ENCODE measurements around the gene RAVER2.
"Not testable (repeated sequence)": the region's sequence is repeated elsewhere in the genome, so short reads cannot be mapped to it uniquely, and the experiment has no call there.

RAVER2 gene

DNA sequence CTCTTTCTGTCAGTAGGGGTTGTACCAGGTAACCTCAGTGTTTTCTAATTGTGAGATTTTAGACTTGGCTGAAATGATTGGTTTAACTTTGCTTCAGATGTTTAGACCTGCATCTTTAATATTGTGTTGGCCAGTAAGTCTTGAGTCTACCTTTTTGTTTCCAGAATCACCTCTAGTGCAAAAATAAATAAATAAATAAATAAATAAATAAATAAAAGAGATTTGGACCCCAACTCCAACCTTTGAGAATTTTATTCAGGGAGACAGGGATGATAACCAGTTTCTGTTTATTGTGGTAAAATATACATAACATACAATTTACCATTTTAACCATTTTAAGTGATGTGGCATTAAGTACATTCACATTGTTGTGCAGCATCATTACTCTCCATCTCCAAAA, 64.4 kb downstream of the RAVER2 start:
- TF ChIP-seq, protein P1, sequence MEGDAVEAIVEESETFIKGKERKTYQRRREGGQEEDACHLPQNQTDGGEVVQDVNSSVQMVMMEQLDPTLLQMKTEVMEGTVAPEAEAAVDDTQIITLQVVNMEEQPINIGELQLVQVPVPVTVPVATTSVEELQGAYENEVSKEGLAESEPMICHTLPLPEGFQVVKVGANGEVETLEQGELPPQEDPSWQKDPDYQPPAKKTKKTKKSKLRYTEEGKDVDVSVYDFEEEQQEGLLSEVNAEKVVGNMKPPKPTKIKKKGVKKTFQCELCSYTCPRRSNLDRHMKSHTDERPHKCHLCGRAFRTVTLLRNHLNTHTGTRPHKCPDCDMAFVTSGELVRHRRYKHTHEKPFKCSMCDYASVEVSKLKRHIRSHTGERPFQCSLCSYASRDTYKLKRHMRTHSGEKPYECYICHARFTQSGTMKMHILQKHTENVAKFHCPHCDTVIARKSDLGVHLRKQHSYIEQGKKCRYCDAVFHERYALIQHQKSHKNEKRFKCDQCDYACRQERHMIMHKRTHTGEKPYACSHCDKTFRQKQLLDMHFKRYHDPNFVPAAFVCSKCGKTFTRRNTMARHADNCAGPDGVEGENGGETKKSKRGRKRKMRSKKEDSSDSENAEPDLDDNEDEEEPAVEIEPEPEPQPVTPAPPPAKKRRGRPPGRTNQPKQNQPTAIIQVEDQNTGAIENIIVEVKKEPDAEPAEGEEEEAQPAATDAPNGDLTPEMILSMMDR (IDR thresholded peaks at IDR 0.05; ENCODE audit: low read depth, low read length, missing control alignments): no peak

DNA sequence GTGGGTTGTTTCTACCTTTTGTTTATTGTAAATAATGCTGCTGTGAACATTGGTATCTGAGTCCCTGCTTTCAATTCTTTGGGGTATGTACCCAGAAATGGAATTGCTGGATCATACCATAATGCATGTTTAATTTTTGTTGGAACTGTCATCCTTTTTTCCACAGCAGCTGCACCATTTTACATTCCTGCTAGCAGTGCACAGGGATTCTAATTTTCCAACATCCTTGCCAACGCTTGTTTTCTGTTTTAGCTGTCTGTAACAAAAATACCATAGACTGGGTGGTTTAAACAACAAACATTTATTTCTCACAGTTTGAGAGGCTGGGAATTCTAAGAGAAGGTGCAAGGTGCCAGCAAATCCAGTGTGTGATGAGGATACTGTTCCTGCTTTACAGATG, 65.1 kb downstream of the RAVER2 start:
- TF ChIP-seq, protein P1 (IDR thresholded peaks at IDR 0.05; ENCODE audit: low read depth, low read length, missing control alignments): no peak
- no peak overlapping the region for H3K4me3 ChIP-seq (ENCODE audit: low read depth, low read length)
- DNase-seq (ENCODE audit: low read depth): no peak

More for the DNA sequence above, 64.4 kb downstream of the RAVER2 start:
- H3K4me3 ChIP-seq (ENCODE audit: low read depth, low read length): no peak overlapping the region
- no peak for DNase-seq (ENCODE audit: low read depth)

DNA sequence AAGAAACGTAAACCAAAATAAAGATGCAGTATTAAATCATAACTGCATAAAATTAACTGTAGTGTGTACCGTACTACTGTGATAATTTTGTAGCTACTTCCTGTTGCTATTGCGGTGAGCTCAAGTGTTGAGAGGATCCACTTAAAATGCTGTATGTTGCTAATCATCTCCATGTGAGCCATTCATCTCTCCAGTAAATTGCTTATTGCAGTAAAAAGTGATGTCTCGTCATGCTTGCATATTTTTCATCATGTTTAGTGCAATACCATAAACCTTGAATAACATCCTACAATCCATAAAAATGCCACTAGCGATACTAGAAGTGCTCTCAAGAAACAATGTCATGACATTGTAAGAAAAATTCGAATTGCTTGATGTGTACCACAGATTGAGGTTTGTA, 66.3 kb downstream of the RAVER2 start:
- TF ChIP-seq, protein P1 (IDR thresholded peaks at IDR 0.05; ENCODE audit: low read depth, low read length, missing control alignments): no peak
- DNase-seq (ENCODE audit: low read depth): no peak
- no peak overlapping the region for H3K4me3 ChIP-seq (ENCODE audit: low read depth, low read length)

DNA sequence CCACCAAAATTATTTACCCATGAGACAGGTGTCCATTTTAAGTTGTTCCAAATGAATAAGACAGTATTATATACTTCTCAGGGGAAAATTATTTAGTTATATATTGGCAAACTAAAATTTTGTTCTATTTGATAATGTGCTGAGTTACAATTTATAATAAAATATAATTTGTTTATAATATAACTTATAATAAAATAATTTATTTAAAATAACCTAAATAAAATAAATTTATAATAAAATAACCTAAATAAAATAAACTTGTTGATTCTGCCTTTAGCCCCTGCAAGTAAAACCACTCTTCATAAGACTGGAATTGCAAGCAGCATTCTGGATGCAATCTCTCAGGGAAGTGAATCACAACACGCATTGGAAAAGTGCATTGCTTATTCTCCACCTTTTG, 69.6 kb downstream of the RAVER2 start:
- TF ChIP-seq, protein P1 (IDR thresholded peaks at IDR 0.05; ENCODE audit: low read depth, low read length, missing control alignments): no peak
- no peak for DNase-seq (ENCODE audit: low read depth)
- H3K4me3 ChIP-seq (ENCODE audit: low read depth, low read length): no peak overlapping the region

- not testable (repeated sequence) for H3K4me3 ChIP-seq (ENCODE audit: low read depth, low read length); DNase-seq (ENCODE audit: low read depth)
Measured at GRCh38 chr1:64817364-64817763, 72.5 kb downstream of the RAVER2 start.

DNA sequence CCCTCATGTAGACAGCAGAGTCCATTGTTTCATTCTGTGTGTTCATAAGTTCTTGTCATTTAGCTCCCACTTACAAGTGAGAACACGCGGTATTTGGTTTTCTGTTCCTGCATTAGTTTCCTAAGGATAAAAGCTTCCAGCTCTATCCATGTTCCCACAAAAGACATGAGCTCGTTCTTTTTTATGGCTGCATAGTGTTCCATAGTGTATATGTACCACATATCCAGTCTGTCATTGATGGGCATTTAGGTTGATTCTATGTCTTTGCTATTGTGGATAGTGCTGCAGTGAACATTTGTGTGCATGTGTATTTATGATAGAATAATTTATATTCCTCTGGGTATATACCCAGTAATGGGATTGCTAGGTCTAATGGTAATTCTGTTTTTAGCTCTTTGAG, 75.7 kb downstream of the RAVER2 start:
- DNase-seq (ENCODE audit: low read depth); H3K4me3 ChIP-seq (ENCODE audit: low read depth, low read length): not testable (repeated sequence)

DNA sequence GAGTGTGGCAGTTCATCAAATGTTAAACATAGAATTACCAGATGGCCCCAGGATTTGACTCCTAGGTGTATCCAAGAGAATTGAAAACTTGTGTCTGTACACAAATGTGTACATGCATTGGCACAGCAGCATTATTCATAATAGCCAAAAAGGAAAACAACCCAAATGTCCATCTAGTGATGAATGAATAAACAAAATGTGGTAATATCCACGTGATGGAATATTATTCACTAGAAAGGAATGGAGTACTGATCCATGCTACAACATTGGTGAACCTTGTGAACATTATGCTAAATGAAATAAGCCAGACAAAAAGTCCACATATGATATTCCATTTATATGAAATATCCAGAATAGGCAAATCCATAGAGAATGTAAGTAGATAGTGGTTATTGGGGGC, 77.7 kb downstream of the RAVER2 start:
- TF ChIP-seq, protein P1 (IDR thresholded peaks at IDR 0.05; ENCODE audit: low read depth, low read length, missing control alignments): no peak
- no peak for DNase-seq (ENCODE audit: low read depth)
- H3K4me3 ChIP-seq (ENCODE audit: low read depth, low read length): no peak overlapping the region

DNA sequence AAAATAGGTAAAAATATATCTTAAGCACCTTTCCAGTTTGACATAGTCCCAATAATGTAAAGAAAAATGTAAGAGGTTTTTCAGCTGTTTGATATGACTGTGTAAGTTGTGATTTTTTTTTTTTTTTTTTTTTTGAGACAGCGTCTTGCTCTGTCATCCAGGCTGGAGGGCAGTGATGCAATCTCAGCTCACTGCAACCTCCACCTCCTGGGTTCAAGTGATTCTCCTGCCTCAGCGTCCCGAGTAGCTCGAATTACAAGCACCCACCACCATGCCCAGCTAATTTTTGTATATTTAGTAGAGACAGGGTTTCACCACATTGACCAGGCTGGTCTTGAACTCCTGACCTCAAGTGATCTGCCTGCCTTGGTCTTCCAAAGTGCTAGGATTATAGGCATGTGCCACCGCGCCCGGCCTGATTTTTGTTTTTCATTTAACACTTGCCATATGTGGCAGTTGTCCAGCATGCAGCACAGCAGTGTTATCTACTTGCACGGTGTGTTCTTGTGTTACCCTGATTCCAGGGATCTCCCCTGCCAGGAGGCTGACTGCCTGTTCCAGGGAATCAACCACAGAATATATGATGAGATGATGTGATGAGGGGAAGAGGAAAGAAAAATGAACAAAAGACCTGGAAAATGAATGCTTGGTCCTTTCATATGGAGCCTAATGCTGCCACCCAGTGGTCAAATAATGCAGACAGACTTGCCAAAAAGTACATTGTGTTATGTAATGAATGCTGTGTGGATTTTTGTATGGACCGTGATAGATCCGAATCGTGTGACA, 79.0 kb downstream of the RAVER2 start:
- TF ChIP-seq, protein P1 (IDR thresholded peaks at IDR 0.05; ENCODE audit: low read depth, low read length, missing control alignments): peak; percentile 71

More for the DNA sequence above, 79.0 kb downstream of the RAVER2 start:
- H3K4me3 ChIP-seq (ENCODE audit: low read depth, low read length): no peak overlapping the region
- DNase-seq (ENCODE audit: low read depth): peak; percentile 21

All from GM12864 (cell line).